Bronchial epithelial cell (primary cell): ENCODE results near the gene NBEAL1. TPM values are rescaled to one million over a fixed set of nuclear protein-coding genes. Genes with fewer than 3 reads are reported as not detected.
"Not testable (repeated sequence)": the region's sequence is repeated elsewhere in the genome, so short reads cannot be mapped to it uniquely, and the experiment has no call there.

Experiments
- DNase-seq: peaks from one replicate; pipeline ENCODE4 v3.0.0-alpha.2; 2010; ENCODE audit warnings: low read depth
- FAIRE-seq: peaks from 2 replicates; lab custom pipeline; 2011; peaks lifted over from hg19 to GRCh38; lab: Jason Lieb, UNC
- H3K27me3 ChIP-seq: 2 replicates; pipeline ENCODE4 v1.5.1; 2011; ENCODE audit warnings: low read length; ENCODE audit not compliant: control insufficient read depth, insufficient read depth
- H3K36me3 ChIP-seq: 2 replicates; pipeline ENCODE4 v1.5.1; 2011; ENCODE audit warnings: low read length; ENCODE audit not compliant: control insufficient read depth, insufficient read depth
- H3K4me3 ChIP-seq: 2 replicates; pipeline ENCODE4 v1.5.1; 2011; ENCODE audit warnings: mild to moderate bottlenecking, low read depth, low read length, control low read depth
- total RNA-seq: library from RNA; depleted of rRNA; stranded (reverse); fragments of >200 nt; gene quantifications from 2 replicates; pipeline ENCODE4 v1.2.1, GENCODE V29; 2014
- TF ChIP-seq, protein P1 (sequence below): IDR thresholded peaks from 2 replicates; pipeline ENCODE4 v1.5.1; 2011; ENCODE audit warnings: mild to moderate bottlenecking, moderate library complexity, low read length, control low read depth, inconsistent platforms; ENCODE audit not compliant: insufficient read depth, severe bottlenecking

NBEAL1 gene
- total RNA-seq, 1 donor from 2014 or later = 42.6 TPM

- Histone ChIP-seq H3K36me3 (peaks cover 12% of the 10 kb centered on the region), H3K4me3 (no peak overlapping the region), H3K27me3 (no peaks in the 10 kb centered on the region)
- no peak for FAIRE-seq
- TF ChIP-seq, protein P1, sequence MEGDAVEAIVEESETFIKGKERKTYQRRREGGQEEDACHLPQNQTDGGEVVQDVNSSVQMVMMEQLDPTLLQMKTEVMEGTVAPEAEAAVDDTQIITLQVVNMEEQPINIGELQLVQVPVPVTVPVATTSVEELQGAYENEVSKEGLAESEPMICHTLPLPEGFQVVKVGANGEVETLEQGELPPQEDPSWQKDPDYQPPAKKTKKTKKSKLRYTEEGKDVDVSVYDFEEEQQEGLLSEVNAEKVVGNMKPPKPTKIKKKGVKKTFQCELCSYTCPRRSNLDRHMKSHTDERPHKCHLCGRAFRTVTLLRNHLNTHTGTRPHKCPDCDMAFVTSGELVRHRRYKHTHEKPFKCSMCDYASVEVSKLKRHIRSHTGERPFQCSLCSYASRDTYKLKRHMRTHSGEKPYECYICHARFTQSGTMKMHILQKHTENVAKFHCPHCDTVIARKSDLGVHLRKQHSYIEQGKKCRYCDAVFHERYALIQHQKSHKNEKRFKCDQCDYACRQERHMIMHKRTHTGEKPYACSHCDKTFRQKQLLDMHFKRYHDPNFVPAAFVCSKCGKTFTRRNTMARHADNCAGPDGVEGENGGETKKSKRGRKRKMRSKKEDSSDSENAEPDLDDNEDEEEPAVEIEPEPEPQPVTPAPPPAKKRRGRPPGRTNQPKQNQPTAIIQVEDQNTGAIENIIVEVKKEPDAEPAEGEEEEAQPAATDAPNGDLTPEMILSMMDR = no peak
- DNase-seq = no peak
These were observed 47.5 kb downstream of the NBEAL1 start for GRCh38 chr2:203062126-203062525.

DNA sequence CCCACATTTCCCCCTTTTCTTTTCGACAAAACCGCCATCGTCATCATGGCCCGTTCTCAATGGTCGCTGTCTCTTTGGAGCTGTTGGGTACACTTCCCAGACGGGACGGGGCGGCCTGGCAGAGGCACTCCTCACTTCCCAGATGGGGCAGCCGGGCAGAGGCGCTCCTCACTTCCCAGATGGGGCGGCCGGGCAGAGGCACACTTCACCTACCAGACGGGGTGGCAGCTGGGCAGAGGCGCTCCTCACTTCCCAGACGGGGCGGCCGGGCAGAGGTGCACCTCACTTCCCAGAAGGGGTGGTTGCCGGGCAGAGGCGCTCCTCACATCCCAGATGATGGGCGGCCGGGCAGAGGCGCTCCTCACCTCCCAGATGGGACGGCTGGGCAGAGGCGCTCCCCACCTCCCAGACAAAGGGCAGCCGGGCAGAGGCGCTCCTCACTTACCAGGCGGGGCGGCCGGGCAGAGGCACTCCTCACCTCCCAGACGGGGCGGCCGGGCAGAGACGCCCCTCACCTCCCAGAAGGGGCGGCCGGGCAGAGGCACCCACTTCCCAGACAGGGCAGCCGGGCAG is 51.9 kb downstream of the NBEAL1 start:
- not testable (repeated sequence) for DNase-seq, H3K36me3 ChIP-seq, H3K4me3 ChIP-seq, H3K27me3 ChIP-seq, FAIRE-seq

DNA sequence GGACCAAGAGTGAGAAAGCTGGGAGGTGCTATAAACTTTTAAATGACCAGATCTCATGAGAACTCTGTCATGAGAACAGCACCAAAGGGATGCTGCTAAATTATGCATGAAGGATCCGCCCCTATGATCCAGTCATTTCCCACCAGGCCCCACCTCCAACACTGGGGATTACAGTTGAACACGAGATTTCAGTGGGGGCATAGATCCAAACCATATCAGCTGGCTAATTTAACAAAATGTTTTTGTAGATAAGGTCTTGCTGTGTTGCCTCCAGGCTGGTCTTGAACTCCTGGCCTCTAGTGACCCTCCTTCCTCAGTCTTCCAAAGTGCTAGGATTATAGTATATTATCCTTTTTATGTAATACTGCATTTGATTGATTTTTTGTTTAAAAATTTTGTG is 56.0 kb downstream of the NBEAL1 start:
- H3K36me3 ChIP-seq = peaks cover 9% of the 10 kb centered on the region
- no peak overlapping the region for H3K4me3 ChIP-seq
- H3K27me3 ChIP-seq = no peaks in the 10 kb centered on the region
- TF ChIP-seq, protein P1 = no peak
- no peak for DNase-seq
- FAIRE-seq = no peak

DNA sequence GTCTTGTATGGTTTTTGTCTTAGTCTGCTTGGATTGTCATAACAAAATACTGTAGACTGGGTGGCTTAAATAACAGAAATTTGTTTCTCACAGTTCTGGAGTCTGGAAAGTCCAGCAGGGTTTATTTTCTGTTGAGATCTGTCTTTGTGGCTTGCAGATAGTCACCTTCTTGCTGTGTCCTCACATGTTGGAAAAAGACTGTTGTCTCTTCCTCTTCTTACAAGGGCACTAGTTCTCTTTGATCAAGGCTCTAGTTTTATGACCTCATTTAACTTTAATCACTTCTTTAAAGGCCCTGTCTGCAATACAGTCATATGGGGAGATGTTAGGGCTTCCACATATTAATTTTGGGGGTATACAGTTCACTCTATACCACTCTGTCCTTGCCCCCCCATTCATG is 56.5 kb downstream of the NBEAL1 start:
- FAIRE-seq (no peak), DNase-seq (no peak)
- TF ChIP-seq, protein P1 = no peak
- Histone ChIP-seq H3K36me3 (peaks cover 10% of the 10 kb centered on the region), H3K4me3 (no peak overlapping the region), H3K27me3 (no peaks in the 10 kb centered on the region)

- TF ChIP-seq, protein P1 = no peak
- H3K4me3 ChIP-seq = no peak overlapping the region
- no peaks in the 10 kb centered on the region for H3K27me3 ChIP-seq
- no peak for FAIRE-seq
- no peak for DNase-seq
- H3K36me3 ChIP-seq = peaks cover 11% of the 10 kb centered on the region
These were observed 57.7 kb downstream of the NBEAL1 start for GRCh38 chr2:203072371-203072770.

DNA sequence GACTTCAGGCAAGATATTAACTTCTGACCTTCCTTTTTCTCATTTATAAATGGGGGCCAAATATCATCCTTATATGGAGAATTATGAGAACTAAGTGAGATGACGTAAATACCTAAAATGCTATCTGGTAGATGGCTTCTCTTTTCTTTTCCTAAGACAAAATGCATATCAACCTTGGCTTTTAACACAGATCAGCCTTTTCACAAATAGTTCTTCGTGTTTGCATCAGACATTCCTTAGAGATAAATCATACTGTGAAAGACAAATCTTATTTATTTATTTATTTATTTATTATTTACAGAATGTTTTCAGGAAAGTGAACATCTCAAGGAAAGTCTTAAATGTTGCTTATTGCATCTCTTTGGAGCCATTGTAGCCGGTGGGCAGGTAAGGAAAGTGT is 62.8 kb downstream of the NBEAL1 start:
- no peaks in the 10 kb centered on the region for H3K27me3 ChIP-seq
- peak; percentile 29 for DNase-seq
- peaks cover 5% of the 10 kb centered on the region for H3K36me3 ChIP-seq
- no peak for FAIRE-seq
- H3K4me3 ChIP-seq = no peak overlapping the region
- TF ChIP-seq, protein P1 = no peak
